ENCODE results near the gene PPM1L.

The PPM1L gene

GRCh38 chr3:160827516-160827915, 71.5 kb downstream of the PPM1L start:
- Histone ChIP-seq H3K36me3 (ENCODE audit: control insufficient read depth, insufficient read depth, low read length) (no peaks in the 10 kb centered on the region), H3K27me3 (replicated peaks; ENCODE audit: control insufficient read depth, insufficient read depth, low read length) (no peaks in the 10 kb centered on the region; the same call in 1 of the 2 replicates), H3K4me3 (replicated peaks; ENCODE audit: low read depth, low read length) (no peak overlapping the region)
- DNase-seq (ENCODE audit: extremely low read depth, insufficient read length) = no peak
- no peak for TF ChIP-seq CTCF (IDR thresholded peaks at IDR 0.05; ENCODE audit: insufficient read depth, low read length, poor library complexity, severe bottlenecking)

GRCh38 chr3:160828880-160829279, 72.8 kb downstream of the PPM1L start:
- no peaks in the 10 kb centered on the region for H3K36me3 ChIP-seq (ENCODE audit: control insufficient read depth, insufficient read depth, low read length)
- no peaks in the 10 kb centered on the region; the same call in 1 of the 2 replicates for H3K27me3 ChIP-seq (replicated peaks; ENCODE audit: control insufficient read depth, insufficient read depth, low read length)
- no peak for TF ChIP-seq CTCF (IDR thresholded peaks at IDR 0.05; ENCODE audit: insufficient read depth, low read length, poor library complexity, severe bottlenecking)
- H3K4me3 ChIP-seq (replicated peaks; ENCODE audit: low read depth, low read length) = no peak overlapping the region
- no peak for DNase-seq (ENCODE audit: extremely low read depth, insufficient read length)

GRCh38 chr3:160829486-160830009, 73.5 kb downstream of the PPM1L start:
- H3K4me3 ChIP-seq (replicated peaks; ENCODE audit: low read depth, low read length) = no peak overlapping the region
- no peaks in the 10 kb centered on the region; the same call in 1 of the 2 replicates for H3K27me3 ChIP-seq (replicated peaks; ENCODE audit: control insufficient read depth, insufficient read depth, low read length)
- H3K36me3 ChIP-seq (ENCODE audit: control insufficient read depth, insufficient read depth, low read length) = no peaks in the 10 kb centered on the region
- DNase-seq (ENCODE audit: extremely low read depth, insufficient read length) = no peak
- no peak for TF ChIP-seq CTCF (IDR thresholded peaks at IDR 0.05; ENCODE audit: insufficient read depth, low read length, poor library complexity, severe bottlenecking)

GRCh38 chr3:160830796-160831195, 74.8 kb downstream of the PPM1L start:
- no peak for DNase-seq (ENCODE audit: extremely low read depth, insufficient read length)
- Histone ChIP-seq H3K27me3 (replicated peaks; ENCODE audit: control insufficient read depth, insufficient read depth, low read length) (no peaks in the 10 kb centered on the region; the same call in 1 of the 2 replicates), H3K36me3 (ENCODE audit: control insufficient read depth, insufficient read depth, low read length) (no peaks in the 10 kb centered on the region), H3K4me3 (replicated peaks; ENCODE audit: low read depth, low read length) (no peak overlapping the region)
- TF ChIP-seq CTCF (IDR thresholded peaks at IDR 0.05; ENCODE audit: insufficient read depth, low read length, poor library complexity, severe bottlenecking) = no peak

GRCh38 chr3:160831401-160831800, 75.4 kb downstream of the PPM1L start:
- Histone ChIP-seq H3K4me3 (replicated peaks; ENCODE audit: low read depth, low read length) (no peak overlapping the region), H3K27me3 (replicated peaks; ENCODE audit: control insufficient read depth, insufficient read depth, low read length) (no peaks in the 10 kb centered on the region; the same call in 1 of the 2 replicates), H3K36me3 (ENCODE audit: control insufficient read depth, insufficient read depth, low read length) (no peaks in the 10 kb centered on the region)
- no peak for DNase-seq (ENCODE audit: extremely low read depth, insufficient read length)
- no peak for TF ChIP-seq CTCF (IDR thresholded peaks at IDR 0.05; ENCODE audit: insufficient read depth, low read length, poor library complexity, severe bottlenecking)
